Gastrocnemius medialis (tissue), 4 donors: ENCODE measurements around the gene MST1R.
"Not testable (repeated sequence)": the region's sequence is repeated elsewhere in the genome, so short reads cannot be mapped to it uniquely, and the experiment has no call there.

Source experiments
- CTCF ChIP-seq, 5 experiments: fragments of 450-650 bp in 3 of 5; fragments of 200-600 bp in 2 of 5; sonication (generic) in 2 of 5; IDR thresholded peaks in 4 of 5; conservative IDR thresholded peaks in 1 of 5; 1 replicate in 4 of 5; 2 replicates in 1 of 5; pipeline ENCODE4 v1.5.1; 2016 to 2019; ENCODE audit warnings: antibody characterized with exemption in 5 of 5, mild to moderate bottlenecking in 3 of 5, moderate library complexity in 3 of 5
- POLR2A ChIP-seq, 2 donors: fragments of 450-650 bp; IDR thresholded peaks; one replicate each; pipeline ENCODE4 v1.6.1; 2017; ENCODE audit warnings: antibody characterized with exemption in 2 of 2, mild to moderate bottlenecking in 2 of 2, moderate library complexity in 2 of 2

DNA sequence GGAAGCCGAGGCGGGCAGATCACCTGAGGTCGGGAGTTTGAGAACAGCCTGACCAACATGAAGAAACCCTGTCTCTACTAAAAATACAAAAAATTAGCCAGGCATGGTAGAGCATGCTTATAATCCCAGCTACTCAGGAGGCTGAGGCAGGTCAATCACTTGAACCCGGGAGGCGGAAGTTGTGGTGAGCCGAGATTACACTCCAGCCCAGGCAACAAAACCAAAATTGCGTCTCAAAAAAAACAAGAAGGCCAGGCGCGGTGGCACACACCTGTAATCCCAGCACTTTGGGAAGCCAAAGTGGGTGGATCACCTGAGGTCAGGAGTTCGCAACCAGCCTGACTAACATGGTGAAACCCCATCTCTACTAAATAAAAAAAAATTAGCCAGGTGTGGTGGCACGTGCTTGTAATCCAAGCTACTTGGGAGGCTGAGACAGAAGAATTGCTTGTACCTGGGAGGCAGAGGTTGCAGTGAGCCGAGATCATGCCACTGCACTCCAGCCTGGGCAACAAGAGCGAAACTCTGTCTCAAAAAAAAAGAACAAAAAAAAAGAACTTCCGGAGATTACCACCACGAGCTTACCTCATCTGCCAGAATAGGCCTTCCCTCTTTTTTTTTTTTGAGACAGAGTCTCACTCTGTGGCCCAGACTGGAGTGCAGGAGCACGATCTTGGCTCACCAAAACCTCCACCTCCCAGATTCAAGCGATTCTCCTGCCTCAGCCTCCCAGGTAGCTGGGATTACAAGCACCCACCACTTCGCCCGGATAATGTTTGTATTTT lies 14.3 kb upstream of the MST1R start:
- not testable (repeated sequence) for TF ChIP-seq CTCF (IDR thresholded peaks at IDR 0.05 in 4 of 5, conservative IDR thresholded peaks at IDR 0.05 in 1 of 5); POLR2A (IDR thresholded peaks at IDR 0.05)
